ENCODE measurements around the gene TTYH2.

DNA sequence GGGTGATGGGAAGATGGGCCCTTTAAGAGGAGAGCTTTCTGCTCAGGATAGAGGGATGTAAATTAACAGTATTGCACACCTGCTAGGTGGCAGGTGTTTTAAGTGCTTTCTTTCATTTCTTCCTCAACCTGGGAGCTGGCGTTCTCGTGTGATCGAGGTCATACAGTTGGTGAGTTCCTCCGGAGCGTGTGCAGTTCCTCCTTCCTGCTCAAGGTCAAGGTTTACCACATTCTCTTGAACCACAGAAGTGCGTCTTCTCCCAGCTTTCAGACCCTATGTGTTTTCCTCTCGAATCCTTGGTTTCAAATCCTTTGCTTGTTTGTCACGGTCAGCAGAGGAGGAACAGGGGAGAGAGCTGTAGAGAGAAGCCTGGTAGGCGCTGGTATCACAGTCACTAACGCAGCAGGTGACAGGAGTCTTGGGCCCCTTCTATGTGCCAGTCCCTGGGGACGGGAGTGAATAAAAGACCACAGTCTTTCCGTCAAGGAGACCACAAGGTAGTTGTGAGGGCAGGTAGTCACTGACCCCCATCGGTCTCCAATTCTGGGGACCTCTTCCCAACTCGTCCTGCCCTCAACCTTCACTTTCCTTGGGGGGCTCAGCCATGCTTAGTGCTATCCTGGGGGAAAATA, 61.5 kb downstream of the TTYH2 start:
- TF ChIP-seq POLR2AphosphoS5 (IDR thresholded peaks at IDR 0.05; ENCODE audit: low read depth) (no peak), CTCF (conservative IDR thresholded peaks at IDR 0.05; ENCODE audit: low read depth in 2 of 2) (no peak), CREB1 (CRISPR knock-in tag; IDR thresholded peaks at IDR 0.05; ENCODE audit: low read depth) (no peak), EZH2phosphoT487 (IDR thresholded peaks at IDR 0.05; ENCODE audit: unreplicated experiment) (no peak), EZH2 (IDR thresholded peaks at IDR 0.05; ENCODE audit: low read depth, unreplicated experiment) (no peak), ZNF331 (CRISPR knock-in tag; IDR thresholded peaks at IDR 0.05; ENCODE audit: low read depth) (no peak), JUNB (IDR thresholded peaks at IDR 0.05; ENCODE audit: unreplicated experiment) (no peak), ZNF114 (CRISPR knock-in tag; IDR thresholded peaks at IDR 0.05) (no peak), NANOG (IDR thresholded peaks at IDR 0.05; ENCODE audit: borderline replicate concordance) (no peak)
- TF ChIP-seq, protein P1, sequence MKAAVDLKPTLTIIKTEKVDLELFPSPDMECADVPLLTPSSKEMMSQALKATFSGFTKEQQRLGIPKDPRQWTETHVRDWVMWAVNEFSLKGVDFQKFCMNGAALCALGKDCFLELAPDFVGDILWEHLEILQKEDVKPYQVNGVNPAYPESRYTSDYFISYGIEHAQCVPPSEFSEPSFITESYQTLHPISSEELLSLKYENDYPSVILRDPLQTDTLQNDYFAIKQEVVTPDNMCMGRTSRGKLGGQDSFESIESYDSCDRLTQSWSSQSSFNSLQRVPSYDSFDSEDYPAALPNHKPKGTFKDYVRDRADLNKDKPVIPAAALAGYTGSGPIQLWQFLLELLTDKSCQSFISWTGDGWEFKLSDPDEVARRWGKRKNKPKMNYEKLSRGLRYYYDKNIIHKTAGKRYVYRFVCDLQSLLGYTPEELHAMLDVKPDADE (IDR thresholded peaks at IDR 0.05): no peak
- TF ChIP-seq, protein P2, sequence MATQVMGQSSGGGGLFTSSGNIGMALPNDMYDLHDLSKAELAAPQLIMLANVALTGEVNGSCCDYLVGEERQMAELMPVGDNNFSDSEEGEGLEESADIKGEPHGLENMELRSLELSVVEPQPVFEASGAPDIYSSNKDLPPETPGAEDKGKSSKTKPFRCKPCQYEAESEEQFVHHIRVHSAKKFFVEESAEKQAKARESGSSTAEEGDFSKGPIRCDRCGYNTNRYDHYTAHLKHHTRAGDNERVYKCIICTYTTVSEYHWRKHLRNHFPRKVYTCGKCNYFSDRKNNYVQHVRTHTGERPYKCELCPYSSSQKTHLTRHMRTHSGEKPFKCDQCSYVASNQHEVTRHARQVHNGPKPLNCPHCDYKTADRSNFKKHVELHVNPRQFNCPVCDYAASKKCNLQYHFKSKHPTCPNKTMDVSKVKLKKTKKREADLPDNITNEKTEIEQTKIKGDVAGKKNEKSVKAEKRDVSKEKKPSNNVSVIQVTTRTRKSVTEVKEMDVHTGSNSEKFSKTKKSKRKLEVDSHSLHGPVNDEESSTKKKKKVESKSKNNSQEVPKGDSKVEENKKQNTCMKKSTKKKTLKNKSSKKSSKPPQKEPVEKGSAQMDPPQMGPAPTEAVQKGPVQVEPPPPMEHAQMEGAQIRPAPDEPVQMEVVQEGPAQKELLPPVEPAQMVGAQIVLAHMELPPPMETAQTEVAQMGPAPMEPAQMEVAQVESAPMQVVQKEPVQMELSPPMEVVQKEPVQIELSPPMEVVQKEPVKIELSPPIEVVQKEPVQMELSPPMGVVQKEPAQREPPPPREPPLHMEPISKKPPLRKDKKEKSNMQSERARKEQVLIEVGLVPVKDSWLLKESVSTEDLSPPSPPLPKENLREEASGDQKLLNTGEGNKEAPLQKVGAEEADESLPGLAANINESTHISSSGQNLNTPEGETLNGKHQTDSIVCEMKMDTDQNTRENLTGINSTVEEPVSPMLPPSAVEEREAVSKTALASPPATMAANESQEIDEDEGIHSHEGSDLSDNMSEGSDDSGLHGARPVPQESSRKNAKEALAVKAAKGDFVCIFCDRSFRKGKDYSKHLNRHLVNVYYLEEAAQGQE (IDR thresholded peaks at IDR 0.05; ENCODE audit: unreplicated experiment): no peak
